Gastrocnemius medialis (tissue), 4 donors: ENCODE data around the gene ZFR.

Experiments
- CTCF ChIP-seq, 5 experiments: fragments of 450-650 bp in 3 of 5; fragments of 200-600 bp in 2 of 5; sonication (generic) in 2 of 5; IDR thresholded peaks in 4 of 5; conservative IDR thresholded peaks in 1 of 5; 1 replicate in 4 of 5; 2 replicates in 1 of 5; pipeline ENCODE4 v1.5.1; 2016 to 2019; ENCODE audit warnings: antibody characterized with exemption in 5 of 5, mild to moderate bottlenecking in 3 of 5, moderate library complexity in 3 of 5
- POLR2A ChIP-seq, 2 donors: fragments of 450-650 bp; IDR thresholded peaks; one replicate each; pipeline ENCODE4 v1.6.1; 2017; ENCODE audit warnings: antibody characterized with exemption in 2 of 2, mild to moderate bottlenecking in 2 of 2, moderate library complexity in 2 of 2

GRCh38 chr5:32434221-32434620 lies 10.3 kb downstream of the ZFR start:
- TF ChIP-seq CTCF (IDR thresholded peaks at IDR 0.05 in 4 of 5, conservative IDR thresholded peaks at IDR 0.05 in 1 of 5) (no peak), POLR2A (IDR thresholded peaks at IDR 0.05) (no peak)
